Erythroblast (primary cell): Measurements from ENCODE around the gene DCLRE1B.

Experiments used
- GATA1 ChIP-seq: IDR thresholded peaks from 2 replicates; pipeline ENCODE4 v1.6.1; 2011; ENCODE audit warnings: low read depth, mild to moderate bottlenecking, control low read depth, low read length, moderate library complexity
- POLR2A ChIP-seq: IDR thresholded peaks from 2 replicates; pipeline ENCODE4 v1.6.1; 2011; ENCODE audit warnings: mild to moderate bottlenecking, low read length

GRCh38 chr1:113899111-113899510 lies 6.0 kb upstream of the DCLRE1B start:
- no peak for TF ChIP-seq GATA1
- no peak for TF ChIP-seq POLR2A
